Liver (tissue), 9 donors: Measurements from ENCODE around the gene PRRT3. TPM values are rescaled to one million over a fixed set of nuclear protein-coding genes. Genes with fewer than 3 reads are reported as not detected.
"Not testable (repeated sequence)": the region's sequence is repeated elsewhere in the genome, so short reads cannot be mapped to it uniquely, and the experiment has no call there.

ENCODE experiments used
- DNase-seq: peaks from one replicate; pipeline ENCODE4 v3.0.0-alpha.2; 2017; ENCODE audit warnings: low spot score
- H3K27ac ChIP-seq, 2 donors: one replicate each; pipeline ENCODE4 v1.7.0; 2013; ENCODE audit warnings: inconsistent platforms in 2 of 2, low read length in 2 of 2, control low read depth in 1 of 2, low read depth in 1 of 2, mild to moderate bottlenecking in 1 of 2
- H3K27me3 ChIP-seq, 4 donors: one replicate each; pipeline versions ENCODE4 v1.6.1 to v1.7.0; 2013; ENCODE audit warnings: low read length in 3 of 4, inconsistent platforms in 1 of 4, mild to moderate bottlenecking in 1 of 4, moderate library complexity in 1 of 4; ENCODE audit not compliant: control insufficient read depth in 4 of 4, insufficient read depth in 4 of 4
- H3K36me3 ChIP-seq, 4 donors: one replicate each; pipeline versions ENCODE4 v1.6.1 to v1.7.0; 2013; ENCODE audit warnings: low read length in 3 of 4, mild to moderate bottlenecking in 3 of 4, low read depth in 1 of 4, moderate library complexity in 1 of 4; ENCODE audit not compliant: control insufficient read depth in 4 of 4, insufficient read depth in 3 of 4
- H3K4me1 ChIP-seq, 4 donors: one replicate each; pipeline versions ENCODE4 v1.6.1 to v1.7.0; 2013; ENCODE audit warnings: low read length in 3 of 4, mild to moderate bottlenecking in 3 of 4, moderate library complexity in 1 of 4; ENCODE audit not compliant: control insufficient read depth in 4 of 4, insufficient read depth in 4 of 4
- H3K4me3 ChIP-seq, 3 donors: one replicate each; pipeline versions ENCODE4 v1.6.1 to v1.7.0; 2013; ENCODE audit warnings: low read length in 3 of 3, control low read depth in 1 of 3, low read depth in 1 of 3, mild to moderate bottlenecking in 1 of 3
- H3K9ac ChIP-seq, 2 donors: one replicate each; pipeline ENCODE4 v1.7.0; 2013; ENCODE audit warnings: low read length in 2 of 2, mild to moderate bottlenecking in 2 of 2, moderate library complexity in 2 of 2, control low read depth in 1 of 2, low read depth in 1 of 2
- H3K9me3 ChIP-seq, 4 donors: one replicate each; pipeline versions ENCODE4 v1.6.1 to v1.7.0; 2013; ENCODE audit warnings: low read length in 3 of 4; ENCODE audit not compliant: control insufficient read depth in 4 of 4
- ATF3 ChIP-seq: IDR thresholded peaks from 2 replicates; pipeline ENCODE4 v1.6.1; 2016; ENCODE audit warnings: antibody characterized with exemption
- EGR1 ChIP-seq, 2 donors: IDR thresholded peaks; 2 replicates each; pipeline ENCODE4 v1.6.1; 2016 to 2018; ENCODE audit warnings: antibody characterized with exemption in 2 of 2, low read depth in 2 of 2
- FOXA1 ChIP-seq: IDR thresholded peaks from 2 replicates; pipeline ENCODE4 v1.6.1; 2016; ENCODE audit warnings: antibody characterized with exemption
- FOXA2 ChIP-seq: IDR thresholded peaks from 2 replicates; pipeline ENCODE4 v1.6.1; 2016; ENCODE audit warnings: antibody characterized with exemption
- GABPA ChIP-seq, 2 donors: IDR thresholded peaks in 1 of 2; conservative IDR thresholded peaks in 1 of 2; 2 replicates each; pipeline ENCODE4 v1.6.1; 2016; ENCODE audit warnings: antibody characterized with exemption in 2 of 2, mild to moderate bottlenecking in 1 of 2, moderate library complexity in 1 of 2
- HNF4A ChIP-seq, 2 donors: conservative IDR thresholded peaks; 2 replicates each; pipeline ENCODE4 v1.6.1; 2016; ENCODE audit warnings: antibody characterized with exemption in 2 of 2, mild to moderate bottlenecking in 2 of 2
- HNF4G ChIP-seq: IDR thresholded peaks from 2 replicates; pipeline ENCODE4 v1.6.1; 2016; ENCODE audit warnings: antibody characterized with exemption
- JUND ChIP-seq, 2 donors: IDR thresholded peaks; 2 replicates each; pipeline ENCODE4 v1.6.1; 2016; ENCODE audit warnings: antibody characterized with exemption in 2 of 2
- NR2F2 ChIP-seq: IDR thresholded peaks from 2 replicates; pipeline ENCODE4 v1.6.1; 2016; ENCODE audit warnings: antibody characterized with exemption
- RAD21 ChIP-seq, 2 donors: IDR thresholded peaks; 2 replicates each; pipeline ENCODE4 v1.6.1; 2016; ENCODE audit warnings: antibody characterized with exemption in 2 of 2, mild to moderate bottlenecking in 2 of 2
- RXRA ChIP-seq, 2 donors: IDR thresholded peaks; 2 replicates each; pipeline ENCODE4 v1.6.1; 2017 to 2018; ENCODE audit warnings: antibody characterized with exemption in 2 of 2, mild to moderate bottlenecking in 1 of 2
- SP1 ChIP-seq: IDR thresholded peaks from 2 replicates; pipeline ENCODE4 v1.6.1; 2018; ENCODE audit warnings: antibody characterized with exemption, mild to moderate bottlenecking
- TAF1 ChIP-seq: conservative IDR thresholded peaks from 2 replicates; pipeline ENCODE4 v1.6.1; 2016; ENCODE audit warnings: antibody characterized with exemption, mild to moderate bottlenecking
- YY1 ChIP-seq: IDR thresholded peaks from 2 replicates; pipeline ENCODE4 v1.6.1; 2016; ENCODE audit warnings: antibody characterized with exemption, mild to moderate bottlenecking
- WGBS: extraction: QIAGEN DNeasy Blood & Tissue Kit; methylation state at CpG from one replicate; pipeline ENCODE4 v1.1.7; 2013; 5-methylcytosine and 5-hydroxymethylcytosine counted together
- polyA plus RNA-seq, 2 donors: library from polyadenylated mRNA; stranded (reverse) in 1 of 2; unstranded in 1 of 2; fragments of 200-250 nt in 1 of 2; fragments of >200 nt in 1 of 2; fragmentation: Nextera tagmentation in 1 of 2; extraction: Ambion mirVana in 1 of 2; gene quantifications; one replicate each; pipeline versions ENCODE4 v1.2.1 to v1.2.3, GENCODE V29; 2013 to 2015
- total RNA-seq, 2 donors: library from RNA; depleted of rRNA; stranded (reverse); fragments of >200 nt; gene quantifications; one replicate each; pipeline ENCODE4 v1.2.3, GENCODE V29; 2014
- TF ChIP-seq, protein P1 (sequence below): IDR thresholded peaks from 2 replicates; pipeline ENCODE4 v1.6.1; 2016; ENCODE audit warnings: antibody characterized with exemption
- TF ChIP-seq, protein P2 (sequence below): fragments of 150-350 bp; IDR thresholded peaks from 2 replicates; pipeline ENCODE4 v1.5.1; 2017; ENCODE audit warnings: improper control_type of control experiment, low read depth, low read length; ENCODE audit not compliant: missing input control
- TF ChIP-seq, protein P3 (sequence below): IDR thresholded peaks from 2 replicates; pipeline ENCODE4 v1.6.1; 2016; ENCODE audit warnings: antibody characterized with exemption
- TF ChIP-seq, protein P4 (sequence below): IDR thresholded peaks from 2 replicates; pipeline ENCODE4 v1.6.1; 2016; ENCODE audit warnings: antibody characterized with exemption, mild to moderate bottlenecking
- donor health status: healthy.
- donor health status: healthy.
- donor health status: healthy.
- donor health status: healthy.
- donor health status: healthy.

The PRRT3 gene
- total and polyA plus RNA-seq, 4 donors: 0.14 to 0.79 (median 0.24) TPM

GRCh38 chr3:9900965-9901415 is 51.2 kb downstream of the PRRT3 start:
- peak overlapping the region in 1 of 2 donors; percentile 13 for H3K27ac ChIP-seq
- not testable (repeated sequence) for H3K36me3 ChIP-seq, H3K9me3 ChIP-seq, H3K4me3 ChIP-seq, H3K27me3 ChIP-seq, H3K9ac ChIP-seq, DNase-seq
- 39% methylated on average over 6 of the region's 6 CpGs for WGBS
- peak; percentile 82 to 92 for TF ChIP-seq HNF4A (conservative IDR thresholded peaks at IDR 0.05)
- peak; percentile 63 for TF ChIP-seq HNF4G
- TF ChIP-seq JUND (IDR thresholded peaks at IDR 0.05): peak in 1 of 2 donors; percentile 26
- peak; percentile 76 to 78 for TF ChIP-seq RXRA (IDR thresholded peaks at IDR 0.05)
- peak; percentile 47 for TF ChIP-seq YY1
- TF ChIP-seq, protein P1, sequence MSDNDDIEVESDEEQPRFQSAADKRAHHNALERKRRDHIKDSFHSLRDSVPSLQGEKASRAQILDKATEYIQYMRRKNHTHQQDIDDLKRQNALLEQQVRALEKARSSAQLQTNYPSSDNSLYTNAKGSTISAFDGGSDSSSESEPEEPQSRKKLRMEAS: peak; percentile 17
- peak; percentile 80 for TF ChIP-seq SP1
- peak; percentile 69 for TF ChIP-seq NR2F2
- peaks cover 18 to 52% (median 42%) of the 10 kb centered on the region in 4 donors for H3K4me1 ChIP-seq

DNA sequence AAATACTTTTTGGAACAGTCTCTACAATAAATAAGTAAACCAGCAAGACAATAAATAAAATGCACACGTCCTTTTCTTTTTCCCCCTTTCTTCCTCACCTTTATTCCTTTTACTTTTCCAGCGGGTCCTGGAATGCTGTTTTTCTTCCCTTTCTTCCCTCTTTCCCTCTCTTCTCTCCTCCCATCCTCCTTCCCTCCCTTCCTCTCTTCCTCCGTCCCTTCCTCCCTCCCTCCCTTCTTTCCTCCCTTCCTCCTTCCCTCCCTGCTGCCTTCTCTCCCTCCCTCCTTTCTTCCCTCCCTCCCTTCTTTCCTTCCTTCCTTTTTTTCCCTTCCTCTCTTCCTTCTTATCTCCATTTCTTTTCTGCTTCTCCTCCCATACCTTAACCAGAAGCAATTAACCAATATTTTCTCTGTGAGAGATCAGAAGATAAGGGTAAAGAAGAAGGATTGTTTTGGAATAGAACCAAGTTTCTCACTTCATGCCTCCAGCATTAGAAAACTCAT is 52.9 kb downstream of the PRRT3 start:
- no peak overlapping the region for H3K4me3 ChIP-seq

More for the DNA sequence above, 52.9 kb downstream of the PRRT3 start:
- H3K27me3 ChIP-seq: no peaks in the 10 kb centered on the region
- TF ChIP-seq TAF1 (no peak), YY1 (no peak), NR2F2 (no peak), SP1 (no peak), EGR1 (IDR thresholded peaks at IDR 0.05; ENCODE audit: low read depth in 2 of 2) (no peak), GABPA (IDR thresholded peaks at IDR 0.05 in 1 of 2, conservative IDR thresholded peaks at IDR 0.05 in 1 of 2) (no peak), ATF3 (no peak), RAD21 (IDR thresholded peaks at IDR 0.05) (no peak), FOXA2 (no peak), JUND (IDR thresholded peaks at IDR 0.05) (no peak), HNF4G (no peak), FOXA1 (no peak), RXRA (IDR thresholded peaks at IDR 0.05) (no peak)
- TF ChIP-seq, protein P2, sequence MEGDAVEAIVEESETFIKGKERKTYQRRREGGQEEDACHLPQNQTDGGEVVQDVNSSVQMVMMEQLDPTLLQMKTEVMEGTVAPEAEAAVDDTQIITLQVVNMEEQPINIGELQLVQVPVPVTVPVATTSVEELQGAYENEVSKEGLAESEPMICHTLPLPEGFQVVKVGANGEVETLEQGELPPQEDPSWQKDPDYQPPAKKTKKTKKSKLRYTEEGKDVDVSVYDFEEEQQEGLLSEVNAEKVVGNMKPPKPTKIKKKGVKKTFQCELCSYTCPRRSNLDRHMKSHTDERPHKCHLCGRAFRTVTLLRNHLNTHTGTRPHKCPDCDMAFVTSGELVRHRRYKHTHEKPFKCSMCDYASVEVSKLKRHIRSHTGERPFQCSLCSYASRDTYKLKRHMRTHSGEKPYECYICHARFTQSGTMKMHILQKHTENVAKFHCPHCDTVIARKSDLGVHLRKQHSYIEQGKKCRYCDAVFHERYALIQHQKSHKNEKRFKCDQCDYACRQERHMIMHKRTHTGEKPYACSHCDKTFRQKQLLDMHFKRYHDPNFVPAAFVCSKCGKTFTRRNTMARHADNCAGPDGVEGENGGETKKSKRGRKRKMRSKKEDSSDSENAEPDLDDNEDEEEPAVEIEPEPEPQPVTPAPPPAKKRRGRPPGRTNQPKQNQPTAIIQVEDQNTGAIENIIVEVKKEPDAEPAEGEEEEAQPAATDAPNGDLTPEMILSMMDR: no peak
- TF ChIP-seq, protein P1: no peak
- TF ChIP-seq, protein P3, sequence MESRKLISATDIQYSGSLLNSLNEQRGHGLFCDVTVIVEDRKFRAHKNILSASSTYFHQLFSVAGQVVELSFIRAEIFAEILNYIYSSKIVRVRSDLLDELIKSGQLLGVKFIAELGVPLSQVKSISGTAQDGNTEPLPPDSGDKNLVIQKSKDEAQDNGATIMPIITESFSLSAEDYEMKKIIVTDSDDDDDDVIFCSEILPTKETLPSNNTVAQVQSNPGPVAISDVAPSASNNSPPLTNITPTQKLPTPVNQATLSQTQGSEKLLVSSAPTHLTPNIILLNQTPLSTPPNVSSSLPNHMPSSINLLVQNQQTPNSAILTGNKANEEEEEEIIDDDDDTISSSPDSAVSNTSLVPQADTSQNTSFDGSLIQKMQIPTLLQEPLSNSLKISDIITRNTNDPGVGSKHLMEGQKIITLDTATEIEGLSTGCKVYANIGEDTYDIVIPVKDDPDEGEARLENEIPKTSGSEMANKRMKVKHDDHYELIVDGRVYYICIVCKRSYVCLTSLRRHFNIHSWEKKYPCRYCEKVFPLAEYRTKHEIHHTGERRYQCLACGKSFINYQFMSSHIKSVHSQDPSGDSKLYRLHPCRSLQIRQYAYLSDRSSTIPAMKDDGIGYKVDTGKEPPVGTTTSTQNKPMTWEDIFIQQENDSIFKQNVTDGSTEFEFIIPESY: no peak
- TF ChIP-seq, protein P4, sequence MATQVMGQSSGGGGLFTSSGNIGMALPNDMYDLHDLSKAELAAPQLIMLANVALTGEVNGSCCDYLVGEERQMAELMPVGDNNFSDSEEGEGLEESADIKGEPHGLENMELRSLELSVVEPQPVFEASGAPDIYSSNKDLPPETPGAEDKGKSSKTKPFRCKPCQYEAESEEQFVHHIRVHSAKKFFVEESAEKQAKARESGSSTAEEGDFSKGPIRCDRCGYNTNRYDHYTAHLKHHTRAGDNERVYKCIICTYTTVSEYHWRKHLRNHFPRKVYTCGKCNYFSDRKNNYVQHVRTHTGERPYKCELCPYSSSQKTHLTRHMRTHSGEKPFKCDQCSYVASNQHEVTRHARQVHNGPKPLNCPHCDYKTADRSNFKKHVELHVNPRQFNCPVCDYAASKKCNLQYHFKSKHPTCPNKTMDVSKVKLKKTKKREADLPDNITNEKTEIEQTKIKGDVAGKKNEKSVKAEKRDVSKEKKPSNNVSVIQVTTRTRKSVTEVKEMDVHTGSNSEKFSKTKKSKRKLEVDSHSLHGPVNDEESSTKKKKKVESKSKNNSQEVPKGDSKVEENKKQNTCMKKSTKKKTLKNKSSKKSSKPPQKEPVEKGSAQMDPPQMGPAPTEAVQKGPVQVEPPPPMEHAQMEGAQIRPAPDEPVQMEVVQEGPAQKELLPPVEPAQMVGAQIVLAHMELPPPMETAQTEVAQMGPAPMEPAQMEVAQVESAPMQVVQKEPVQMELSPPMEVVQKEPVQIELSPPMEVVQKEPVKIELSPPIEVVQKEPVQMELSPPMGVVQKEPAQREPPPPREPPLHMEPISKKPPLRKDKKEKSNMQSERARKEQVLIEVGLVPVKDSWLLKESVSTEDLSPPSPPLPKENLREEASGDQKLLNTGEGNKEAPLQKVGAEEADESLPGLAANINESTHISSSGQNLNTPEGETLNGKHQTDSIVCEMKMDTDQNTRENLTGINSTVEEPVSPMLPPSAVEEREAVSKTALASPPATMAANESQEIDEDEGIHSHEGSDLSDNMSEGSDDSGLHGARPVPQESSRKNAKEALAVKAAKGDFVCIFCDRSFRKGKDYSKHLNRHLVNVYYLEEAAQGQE: no peak
- H3K9ac ChIP-seq: no peak overlapping the region
- no peaks in the 10 kb centered on the region for H3K9me3 ChIP-seq
- H3K4me1 ChIP-seq: peaks cover 18 to 52% (median 42%) of the 10 kb centered on the region in 4 donors
- 67% methylated on average over 3 of the region's 3 CpGs for WGBS
- peak overlapping the region in 1 of 2 donors; percentile 84 for H3K27ac ChIP-seq
- H3K36me3 ChIP-seq: no peaks in the 10 kb centered on the region
- no peak for DNase-seq
